Naive B cell (primary cell): ENCODE measurements around the gene NSMF. TPM values are rescaled to one million over a fixed set of nuclear protein-coding genes. Genes with fewer than 3 reads are reported as not detected.

Experiments used
- ATAC-seq, 2 donors: fragments of 150-1000 bp; cut with Tn5 transposase; 2 replicates each; pipeline ENCODE4 v1.10.0; 2021; ENCODE audit warnings: low read depth in 2 of 2, mild to moderate bottlenecking in 2 of 2, moderate library complexity in 2 of 2
- DNase-seq: peaks from one replicate; pipeline ENCODE4 v3.0.0; 2022
- H3K27ac Mint-ChIP-seq, 6 donors: one replicate each; pipeline ENCODE4 v1.8.0; 2020 to 2022; ENCODE audit warnings: mild to moderate bottlenecking in 6 of 6, mixed read lengths in 6 of 6, moderate library complexity in 5 of 6, inconsistent platforms in 2 of 6
- H3K27me3 Mint-ChIP-seq, 3 donors: one replicate each; pipeline ENCODE4 v1.8.0; 2021 to 2022; ENCODE audit warnings: mixed read lengths in 3 of 3, mild to moderate bottlenecking in 1 of 3
- H3K36me3 Mint-ChIP-seq, 2 donors: one replicate each; pipeline ENCODE4 v1.8.0; 2020 to 2022; ENCODE audit warnings: mixed read lengths in 2 of 2, inconsistent platforms in 1 of 2, mild to moderate bottlenecking in 1 of 2
- H3K4me1 Mint-ChIP-seq, 3 donors: one replicate each; pipeline ENCODE4 v1.8.0; 2020 to 2022; ENCODE audit warnings: mixed read lengths in 3 of 3, inconsistent platforms in 1 of 3, mild to moderate bottlenecking in 1 of 3, moderate library complexity in 1 of 3
- H3K4me3 Mint-ChIP-seq, 8 donors: one replicate each; pipeline ENCODE4 v1.8.0; 2020 to 2022; ENCODE audit warnings: mild to moderate bottlenecking in 8 of 8, mixed read lengths in 8 of 8, moderate library complexity in 8 of 8, inconsistent platforms in 2 of 8
- H3K9me3 Mint-ChIP-seq, 7 donors: one replicate each; pipeline ENCODE4 v1.8.0; 2020 to 2022; ENCODE audit warnings: mixed read lengths in 7 of 7, mild to moderate bottlenecking in 5 of 7, inconsistent platforms in 2 of 7, moderate library complexity in 1 of 7
- polyA plus RNA-seq, 6 donors: library from polyadenylated mRNA; unstranded; fragments of 300-500 nt; fragmentation: Illumina TruSeq; gene quantifications; one replicate each; pipeline ENCODE4 v1.2.3, GENCODE V29; 2021; ENCODE audit warnings: low read depth in 6 of 6

The NSMF gene
- polyA plus RNA-seq, 6 donors from 2014 or later = 2.7 to 7.6 (median 3.7) TPM; not detected in 1

- ATAC-seq = no peak
- H3K4me1 Mint-ChIP-seq = peaks cover 16 to 25% (median 21%) of the 10 kb centered on the region in 3 donors
- H3K27ac Mint-ChIP-seq = peak overlapping the region in 3 of 6 donors; percentile 42 to 94 (median 62)
- H3K27me3 Mint-ChIP-seq = no peaks in the 10 kb centered on the region
- H3K36me3 Mint-ChIP-seq = peaks cover 6 to 9% of the 10 kb centered on the region in 2 donors
- H3K4me3 Mint-ChIP-seq = peak overlapping the region in 7 of 8 donors; percentile 39 to 66 (median 60)
- H3K9me3 Mint-ChIP-seq = peaks cover 0 to 8% (median 0%) of the 10 kb centered on the region in 7 donors
- DNase-seq = no peak
Observed at GRCh38 chr9:137406085-137406760, 52.9 kb downstream of the NSMF start.

DNA sequence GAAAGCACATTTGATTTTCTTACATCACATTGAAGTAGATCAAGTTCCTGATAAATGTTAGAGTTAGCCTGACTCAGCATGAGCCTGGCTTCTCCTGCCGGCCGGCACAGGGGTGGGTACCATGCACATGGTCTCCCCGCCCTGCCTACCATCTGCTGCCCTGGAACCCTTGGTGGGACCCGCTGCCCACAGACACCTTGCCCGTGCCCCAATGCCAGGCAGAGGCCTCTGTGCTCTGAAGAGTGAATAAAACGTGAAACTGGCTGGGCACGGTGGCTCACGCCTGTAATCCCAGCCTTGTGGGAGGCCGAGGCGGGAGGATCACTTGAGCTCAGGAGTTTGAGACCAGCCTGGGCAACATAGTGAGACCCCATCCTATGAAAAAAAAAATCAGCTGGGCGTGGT lies 53.5 kb downstream of the NSMF start:
- Mint-ChIP-seq H3K9me3 (peaks cover 0 to 8% (median 0%) of the 10 kb centered on the region in 7 donors), H3K27ac (peak overlapping the region in 4 of 6 donors; percentile 6 to 62 (median 26)), H3K27me3 (no peaks in the 10 kb centered on the region), H3K36me3 (peaks cover 6 to 9% of the 10 kb centered on the region in 2 donors), H3K4me3 (peak overlapping the region in 4 of 8 donors; percentile 55 to 68 (median 63)), H3K4me1 (peaks cover 18 to 25% (median 21%) of the 10 kb centered on the region in 3 donors)
- ATAC-seq = no peak
- no peak for DNase-seq

DNA sequence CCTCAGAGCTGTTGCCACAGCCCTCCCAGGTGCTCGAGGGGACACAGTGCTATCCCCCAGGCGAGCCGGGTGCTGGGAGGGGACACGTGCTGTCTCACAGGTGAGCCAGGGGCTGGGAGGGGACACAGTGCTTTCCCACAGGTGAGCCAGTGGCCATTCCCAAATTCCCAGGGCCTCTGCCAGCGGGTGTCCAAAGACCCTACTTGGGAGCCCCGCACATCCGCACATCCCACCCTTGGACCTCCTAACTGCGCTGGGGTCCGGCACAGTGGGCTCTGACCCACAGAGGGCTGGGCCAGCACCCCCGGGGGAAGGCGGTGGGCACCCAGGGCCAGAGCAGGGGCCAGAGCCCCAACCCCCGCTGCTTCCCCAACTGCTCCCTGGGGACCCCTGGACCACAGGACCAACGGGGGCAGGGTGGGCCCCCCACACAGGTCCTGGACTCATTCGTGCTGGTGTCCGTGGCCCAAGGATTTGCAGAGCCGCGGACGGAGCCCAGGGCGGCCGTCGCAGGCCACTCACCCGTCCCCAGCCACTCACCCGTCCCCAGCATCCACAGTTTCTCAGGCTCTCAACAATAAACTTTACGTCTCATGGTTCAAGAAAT lies 54.1 kb downstream of the NSMF start:
- Mint-ChIP-seq H3K4me3 (no peak overlapping the region), H3K27ac (peak overlapping the region in 1 of 6 donors; percentile 6), H3K9me3 (peaks cover 0 to 8% (median 0%) of the 10 kb centered on the region in 7 donors), H3K27me3 (no peaks in the 10 kb centered on the region), H3K4me1 (peaks cover 23 to 30% (median 24%) of the 10 kb centered on the region in 3 donors), H3K36me3 (peaks cover 6 to 9% of the 10 kb centered on the region in 2 donors)
- no peak for DNase-seq
- ATAC-seq = no peak

DNA sequence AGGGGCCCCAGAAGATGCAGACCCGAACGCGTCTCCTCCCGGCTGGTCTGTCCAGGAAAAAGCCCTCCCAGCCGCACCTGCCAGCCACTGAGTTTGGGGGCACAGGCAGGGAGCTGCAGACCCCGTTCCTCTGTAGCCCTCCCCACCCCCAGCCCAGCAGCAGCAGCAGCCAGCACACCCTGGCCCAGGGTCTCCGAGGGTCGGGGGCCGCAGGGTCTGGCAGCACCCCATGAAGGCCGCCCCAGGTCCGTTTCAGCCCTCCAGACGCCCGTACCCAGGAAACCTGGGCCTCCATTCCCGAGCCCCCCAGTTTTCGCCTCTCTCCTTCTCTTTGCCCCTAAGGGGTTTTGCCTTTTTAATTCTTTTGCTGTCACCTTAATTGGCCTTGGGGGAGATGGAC lies 55.9 kb downstream of the NSMF start:
- ATAC-seq (no peak), DNase-seq (no peak)
- H3K27me3 Mint-ChIP-seq = no peaks in the 10 kb centered on the region
- peaks cover 31 to 40% (median 33%) of the 10 kb centered on the region in 3 donors for H3K4me1 Mint-ChIP-seq
- no peak overlapping the region for H3K27ac Mint-ChIP-seq
- H3K9me3 Mint-ChIP-seq = peaks cover 0 to 8% (median 0%) of the 10 kb centered on the region in 7 donors
- peaks cover 6 to 9% of the 10 kb centered on the region in 2 donors for H3K36me3 Mint-ChIP-seq
- peak overlapping the region in 1 of 8 donors; percentile 25 for H3K4me3 Mint-ChIP-seq

DNA sequence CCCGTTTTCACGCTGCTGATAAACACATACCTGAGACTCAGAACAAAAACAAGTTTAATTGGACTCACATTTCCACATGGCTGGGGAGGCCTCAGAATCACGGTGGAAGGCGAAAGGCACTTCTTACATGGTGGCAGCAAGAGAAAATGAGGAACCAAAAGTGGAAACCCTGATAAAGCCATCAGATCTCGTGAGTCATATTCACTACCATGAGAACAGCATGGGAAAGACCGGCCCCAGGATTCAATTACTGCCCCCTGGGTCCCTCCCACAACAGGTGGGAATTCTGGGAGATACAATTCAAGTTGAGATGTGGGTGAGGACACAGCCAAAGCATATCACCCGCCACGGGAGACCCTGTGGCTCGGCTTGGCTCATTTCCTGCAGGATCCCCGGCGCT lies 56.4 kb downstream of the NSMF start:
- Mint-ChIP-seq H3K4me1 (peaks cover 32 to 40% (median 35%) of the 10 kb centered on the region in 3 donors), H3K27me3 (no peaks in the 10 kb centered on the region), H3K9me3 (peaks cover 0 to 8% (median 0%) of the 10 kb centered on the region in 7 donors), H3K27ac (peak overlapping the region in 3 of 6 donors; percentile 23 to 86 (median 33)), H3K36me3 (peaks cover 8 to 11% of the 10 kb centered on the region in 2 donors), H3K4me3 (peak overlapping the region in 2 of 8 donors; percentile 53 to 54)
- DNase-seq (no peak), ATAC-seq (no peak)

DNA sequence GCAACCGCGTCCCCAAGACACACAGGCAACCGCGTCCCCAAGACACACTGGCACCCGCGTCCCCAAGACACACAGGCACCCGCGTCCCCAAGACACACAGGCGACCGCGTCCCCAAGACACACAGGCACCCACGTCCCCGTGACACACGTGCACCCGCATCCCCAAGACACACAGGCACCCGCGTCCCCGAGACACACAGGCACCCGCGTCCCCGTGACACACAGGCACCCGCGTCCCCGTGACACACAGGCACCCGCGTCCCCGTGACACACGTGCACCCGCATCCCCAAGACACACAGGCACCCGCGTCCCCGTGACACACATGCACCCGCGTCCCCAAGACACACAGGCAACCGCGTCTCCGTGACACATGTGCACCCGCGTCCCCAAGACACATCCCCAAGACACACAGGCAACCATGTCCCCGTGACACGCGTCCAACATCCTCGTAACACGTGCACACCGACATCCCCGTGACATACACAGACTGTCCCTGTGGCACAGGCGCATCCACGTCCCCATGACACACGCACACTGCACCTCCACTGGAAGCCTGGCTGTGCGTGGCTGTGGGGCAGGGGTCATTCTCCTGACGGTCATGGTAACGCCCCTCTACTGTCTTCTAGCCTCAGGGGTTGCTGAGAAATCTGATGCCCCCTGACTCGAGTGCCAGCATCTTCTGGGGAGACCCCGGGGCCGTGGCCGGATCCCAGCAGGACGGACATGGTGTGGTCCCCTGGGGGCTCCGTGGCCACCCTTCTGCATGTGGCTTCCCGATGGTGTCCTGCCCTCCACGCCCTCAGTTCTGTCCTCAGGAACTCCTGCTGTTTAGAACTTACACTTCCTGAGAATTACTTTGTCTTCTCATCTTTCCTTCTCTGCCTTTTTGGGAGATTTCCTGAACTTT lies 60.3 kb downstream of the NSMF start:
- DNase-seq = no peak
- H3K27me3 Mint-ChIP-seq = no peaks in the 10 kb centered on the region
- no peak overlapping the region for H3K27ac Mint-ChIP-seq
- no peak for ATAC-seq
- peaks cover 0 to 11% (median 3%) of the 10 kb centered on the region in 7 donors for H3K9me3 Mint-ChIP-seq
- H3K36me3 Mint-ChIP-seq = peaks cover 15 to 19% of the 10 kb centered on the region in 2 donors
- H3K4me3 Mint-ChIP-seq = no peak overlapping the region
- H3K4me1 Mint-ChIP-seq = peaks cover 24 to 42% (median 29%) of the 10 kb centered on the region in 3 donors

- Mint-ChIP-seq H3K4me3 (peak overlapping the region in 1 of 8 donors; percentile 69), H3K9me3 (peaks cover 0 to 11% (median 3%) of the 10 kb centered on the region in 7 donors), H3K27me3 (no peaks in the 10 kb centered on the region), H3K27ac (peak overlapping the region in 1 of 6 donors; percentile 5), H3K4me1 (peaks cover 24 to 42% (median 28%) of the 10 kb centered on the region in 3 donors), H3K36me3 (peaks cover 15 to 19% of the 10 kb centered on the region in 2 donors)
- DNase-seq (no peak), ATAC-seq (no peak)
Observed at GRCh38 chr9:137397675-137398423, 61.3 kb downstream of the NSMF start.

Other genes with a start within 250 kb of the NSMF start
- gene RNF208, start 237.1 kb downstream of the NSMF start, polyA plus RNA-seq = under 1 TPM in 1 of 6 donors, not detected in 5; 0.30 TPM
- not detected for gene CYSRT1, start 234.2 kb downstream of the NSMF start, polyA plus RNA-seq
- not detected for gene RNF224, start 231.8 kb downstream of the NSMF start, polyA plus RNA-seq
- not detected for gene SLC34A3, start 228.4 kb downstream of the NSMF start, polyA plus RNA-seq
- 10 to 100 TPM; 22.7 to 53.2 (median 40.2) TPM for gene TUBB4B, start 218.0 kb downstream of the NSMF start, polyA plus RNA-seq
- gene STPG3, start 208.0 kb downstream of the NSMF start, polyA plus RNA-seq = not detected
- gene NELFB, start 204.0 kb downstream of the NSMF start, polyA plus RNA-seq = 10 to 100 TPM; 23.5 to 37.8 (median 27.2) TPM
- gene TOR4A, start 181.6 kb downstream of the NSMF start, polyA plus RNA-seq = 1 to 10 TPM; 2.4 to 6.2 (median 4.1) TPM
- under 1 TPM in 1 of 6 donors, not detected in 5; 0.37 TPM for gene NRARP, start 157.1 kb downstream of the NSMF start, polyA plus RNA-seq
- gene EXD3, start 36.2 kb downstream of the NSMF start, polyA plus RNA-seq = 1 to 10 TPM in 5 of 6 donors, not detected in 1; 2.3 to 7.5 (median 4.5) TPM
- 1 to 10 TPM in 5 of 6 donors, not detected in 1; 1.3 to 2.3 (median 1.6) TPM for gene NOXA1, start 35.9 kb downstream of the NSMF start, polyA plus RNA-seq
- not detected for gene ENTPD8, start 18.0 kb downstream of the NSMF start, polyA plus RNA-seq
- gene PNPLA7, start 91.1 kb upstream of the NSMF start, polyA plus RNA-seq = 1 to 10 TPM; 3.0 to 6.5 (median 5.8) TPM
- gene MRPL41, start 92.5 kb upstream of the NSMF start, polyA plus RNA-seq = 10 to 100 TPM; 13.7 to 21.6 (median 19.9) TPM
- 10 to 100 TPM; 19.1 to 53.9 (median 32.6) TPM for gene DPH7, start 119.6 kb upstream of the NSMF start, polyA plus RNA-seq
- gene ZMYND19, start 131.2 kb upstream of the NSMF start, polyA plus RNA-seq = 10 to 100 TPM in 1 of 6 donors, 1 to 10 TPM in 5; 4.2 to 13.3 (median 7.2) TPM
- 10 to 100 TPM; 30.3 to 65.5 (median 40.0) TPM for gene ARRDC1, start 146.4 kb upstream of the NSMF start, polyA plus RNA-seq
- 10 to 100 TPM in 5 of 6 donors, 1 to 10 TPM in 1; 6.7 to 45.0 (median 31.5) TPM for gene EHMT1, start 159.7 kb upstream of the NSMF start, polyA plus RNA-seq